ENCODE data around the gene CFAP73. TPM values are rescaled to one million over a fixed set of nuclear protein-coding genes. Genes with fewer than 3 reads are reported as not detected.

The CFAP73 gene
- total and polyA plus RNA-seq, 2 of the 8 experiments (the other 6 are each of a cell fraction or from before 2014, with no cell fraction given): 0.45 to 0.56 TPM

GRCh38 chr12:113149361-113150150 is at the start of gene CFAP73 (continued):
- TF ChIP-seq EP300 (IDR thresholded peaks at IDR 0.05; ENCODE audit: borderline replicate concordance in 1 of 2, low read depth in 2 of 2, low read length in 2 of 2) (no peak), CBX5 (IDR thresholded peaks at IDR 0.05; ENCODE audit: low read depth, low read length) (no peak), SAP30 (IDR thresholded peaks at IDR 0.05; ENCODE audit: insufficient read depth, insufficient replicate concordance, low read length) (no peak), SIN3A (conservative IDR thresholded peaks at IDR 0.05 in 1 of 2, IDR thresholded peaks at IDR 0.05 in 1 of 2; ENCODE audit: low read depth in 1 of 2, low read length in 2 of 2) (peak; percentile 59 to 79; a peak in 2 of 4 replicates), CHD1 (IDR thresholded peaks at IDR 0.05; ENCODE audit: low read depth, low read length) (no peak), HDAC2 (IDR thresholded peaks at IDR 0.05; ENCODE audit: borderline replicate concordance in 1 of 2, low read depth in 2 of 2, low read length in 2 of 2) (no peak), RAD21 (IDR thresholded peaks at IDR 0.05 in 1 of 2, conservative IDR thresholded peaks at IDR 0.05 in 1 of 2; ENCODE audit: low read depth in 2 of 2, low read length in 2 of 2) (no peak; a peak in 2 of 4 replicates), BACH1 (IDR thresholded peaks at IDR 0.05; ENCODE audit: low read length) (peak; percentile 6; the same call in 1 of the 2 replicates), CREB1 (IDR thresholded peaks at IDR 0.05) (no peak), HDAC6 (IDR thresholded peaks at IDR 0.05; ENCODE audit: low read depth, low read length) (no peak), FOSL1 (IDR thresholded peaks at IDR 0.05; ENCODE audit: insufficient read depth, low read depth, low read length) (no peak), MAFK (IDR thresholded peaks at IDR 0.05; ENCODE audit: low read depth, low read length) (no peak), POU5F1 (IDR thresholded peaks at IDR 0.05; ENCODE audit: low read depth, low read length) (no peak), JUND (IDR thresholded peaks at IDR 0.05; ENCODE audit: low read length) (no peak), ATF3 (IDR thresholded peaks at IDR 0.05; ENCODE audit: insufficient read depth, low read depth, low read length) (no peak), TAF1 (IDR thresholded peaks at IDR 0.05; ENCODE audit: low read depth, low read length) (no peak), POLR2A (IDR thresholded peaks at IDR 0.05; ENCODE audit: control extremely low read depth in 1 of 2, low read depth in 2 of 2, low read length in 2 of 2) (no peak), GABPA (IDR thresholded peaks at IDR 0.05; ENCODE audit: borderline replicate concordance, insufficient read depth, low read length) (no peak), ZNF274 (IDR thresholded peaks at IDR 0.05; ENCODE audit: borderline replicate concordance, extremely low read depth, low read length) (no peak), GTF2F1 (IDR thresholded peaks at IDR 0.05; ENCODE audit: borderline replicate concordance, low read depth, low read length) (no peak), YY1 (IDR thresholded peaks at IDR 0.05; ENCODE audit: low read depth, low read length) (no peak), CBX8 (IDR thresholded peaks at IDR 0.05; ENCODE audit: borderline replicate concordance, low read depth, low read length) (no peak)

Measured in H1 (cell line).